Measurements from ENCODE around the gene SERPINA5. TPM values are rescaled to one million over a fixed set of nuclear protein-coding genes. Genes with fewer than 3 reads are reported as not detected.
A peak's percentile ranks its signal among the peaks of the same experiment; 100 is the strongest.

Gene SERPINA5
- total RNA-seq, 1 experiment from 2014 or later = 3.0 TPM

DNA sequence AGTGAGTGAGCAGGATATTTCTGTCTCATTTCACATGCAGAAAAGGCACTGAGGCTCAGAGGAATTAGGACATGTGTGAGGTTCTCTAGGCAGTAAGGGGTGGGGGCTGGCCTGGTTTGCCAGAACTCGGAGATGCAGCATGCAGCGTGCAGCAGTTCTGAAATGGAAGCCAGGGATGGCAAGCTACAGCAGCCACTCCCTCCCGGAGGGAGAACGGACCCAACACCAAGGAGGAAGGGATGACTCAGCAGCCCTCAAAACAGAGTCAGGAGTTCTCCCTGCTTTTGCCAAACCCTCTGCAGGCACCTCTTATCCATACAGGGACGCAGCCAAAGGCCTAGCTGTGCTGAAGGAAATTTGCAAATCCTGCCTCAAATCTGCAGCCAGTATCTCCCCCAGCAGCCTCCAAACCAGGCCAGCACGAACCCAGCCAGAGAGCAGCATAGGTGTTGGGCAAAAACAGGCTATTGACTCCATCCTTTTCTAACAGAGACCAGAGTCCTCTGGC, 20.7 kb downstream of the SERPINA5 start:
- DNase-seq (ENCODE audit: low read depth, low spot score) (peak; percentile 27), ATAC-seq (no peak)
- H4K20me1 ChIP-seq (ENCODE audit: insufficient read depth) = no peaks in the 10 kb centered on the region
- no peak overlapping the region for H3K4me3 ChIP-seq (replicated peaks in 1 of 2; ENCODE audit: low read depth in 1 of 2, low read length in 2 of 2)
- H3K27me3 ChIP-seq (ENCODE audit: insufficient read depth, low read length) = no peaks in the 10 kb centered on the region
- RAD21 ChIA-PET (ENCODE audit: low non-redundant PET in 1 of 2, low total read pairs in 2 of 2, uncharacterized antibody in 2 of 2, unreplicated experiment in 2 of 2) = interaction anchor here in 1 of 2 experiments (1.0 kb wide), 1 partner anchor 168 kb away, joined by 4 read pairs; no protein-coding TSS in a partner anchor
- peaks cover 36 to 55% of the 10 kb centered on the region in 2 experiments for H3K4me1 ChIP-seq (ENCODE audit: control insufficient read depth in 1 of 2, insufficient read depth in 2 of 2, low read length in 2 of 2)
- H3K36me3 ChIP-seq (ENCODE audit: control insufficient read depth in 1 of 2, insufficient read depth in 2 of 2, low read length in 2 of 2) = no peaks in the 10 kb centered on the region
- CTCF ChIA-PET = no interaction called here
- POLR2A ChIA-PET = interaction anchor here (0.7 to 1.9 kb wide), 4 partner anchors 9 to 42 kb away, joined by 3 to 10 read pairs (median 4); partner anchors contain the start of gene SERPINA3
- H3K27ac ChIP-seq (ENCODE audit: low read depth, low read length) = peak overlapping the region; percentile 11
- no TSS peak for BruUV-seq (replicated peaks)
- no peaks in the 10 kb centered on the region for H3K9me3 ChIP-seq (ENCODE audit: control insufficient read depth in 1 of 2, insufficient read depth in 1 of 2, low read depth in 1 of 2, low read length in 2 of 2)
- no peaks in the 10 kb centered on the region for H3K79me2 ChIP-seq (ENCODE audit: insufficient read depth, low read length)
- H2AFZ ChIP-seq (ENCODE audit: low read depth, low read length, poor library complexity, severe bottlenecking) = peak overlapping the region; percentile 28
- H3K4me2 ChIP-seq (ENCODE audit: low read length) = peak overlapping the region; percentile 50
- no peak for TF ChIP-seq CBX3 (IDR thresholded peaks at IDR 0.05; ENCODE audit: low read depth)
- TF ChIP-seq FOSL1 (IDR thresholded peaks at IDR 0.05; ENCODE audit: low read depth) = no peak
- no peak for TF ChIP-seq POLR2A (IDR thresholded peaks at IDR 0.05; ENCODE audit: borderline replicate concordance, extremely low read depth, insufficient read depth, insufficient read length)
- TF ChIP-seq YY1 (IDR thresholded peaks at IDR 0.05; ENCODE audit: extremely low read depth, insufficient replicate concordance, low read depth, low read length) = no peak
- TF ChIP-seq CEBPB (IDR thresholded peaks at IDR 0.05; ENCODE audit: low read depth) = no peak
- TF ChIP-seq, protein P1, sequence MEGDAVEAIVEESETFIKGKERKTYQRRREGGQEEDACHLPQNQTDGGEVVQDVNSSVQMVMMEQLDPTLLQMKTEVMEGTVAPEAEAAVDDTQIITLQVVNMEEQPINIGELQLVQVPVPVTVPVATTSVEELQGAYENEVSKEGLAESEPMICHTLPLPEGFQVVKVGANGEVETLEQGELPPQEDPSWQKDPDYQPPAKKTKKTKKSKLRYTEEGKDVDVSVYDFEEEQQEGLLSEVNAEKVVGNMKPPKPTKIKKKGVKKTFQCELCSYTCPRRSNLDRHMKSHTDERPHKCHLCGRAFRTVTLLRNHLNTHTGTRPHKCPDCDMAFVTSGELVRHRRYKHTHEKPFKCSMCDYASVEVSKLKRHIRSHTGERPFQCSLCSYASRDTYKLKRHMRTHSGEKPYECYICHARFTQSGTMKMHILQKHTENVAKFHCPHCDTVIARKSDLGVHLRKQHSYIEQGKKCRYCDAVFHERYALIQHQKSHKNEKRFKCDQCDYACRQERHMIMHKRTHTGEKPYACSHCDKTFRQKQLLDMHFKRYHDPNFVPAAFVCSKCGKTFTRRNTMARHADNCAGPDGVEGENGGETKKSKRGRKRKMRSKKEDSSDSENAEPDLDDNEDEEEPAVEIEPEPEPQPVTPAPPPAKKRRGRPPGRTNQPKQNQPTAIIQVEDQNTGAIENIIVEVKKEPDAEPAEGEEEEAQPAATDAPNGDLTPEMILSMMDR (IDR thresholded peaks at IDR 0.05 in 2 of 3, conservative IDR thresholded peaks at IDR 0.05 in 1 of 3; ENCODE audit: borderline replicate concordance in 1 of 3, insufficient read depth in 1 of 3, low read depth in 2 of 3, low read length in 2 of 3) = no peak
- TF ChIP-seq SIN3A (IDR thresholded peaks at IDR 0.05; ENCODE audit: low read depth) = no peak
- no peak for TF ChIP-seq SP1 (IDR thresholded peaks at IDR 0.05; ENCODE audit: low read depth)
- no peak for TF ChIP-seq EGR1 (IDR thresholded peaks at IDR 0.05; ENCODE audit: low read depth)
- TF ChIP-seq EZH2phosphoT487 (IDR thresholded peaks at IDR 0.05; ENCODE audit: borderline replicate concordance) = no peak
- no peak for TF ChIP-seq TCF7L2 (IDR thresholded peaks at IDR 0.05; ENCODE audit: borderline replicate concordance, extremely low read depth, insufficient read depth, insufficient read length)
- TF ChIP-seq, protein P2, sequence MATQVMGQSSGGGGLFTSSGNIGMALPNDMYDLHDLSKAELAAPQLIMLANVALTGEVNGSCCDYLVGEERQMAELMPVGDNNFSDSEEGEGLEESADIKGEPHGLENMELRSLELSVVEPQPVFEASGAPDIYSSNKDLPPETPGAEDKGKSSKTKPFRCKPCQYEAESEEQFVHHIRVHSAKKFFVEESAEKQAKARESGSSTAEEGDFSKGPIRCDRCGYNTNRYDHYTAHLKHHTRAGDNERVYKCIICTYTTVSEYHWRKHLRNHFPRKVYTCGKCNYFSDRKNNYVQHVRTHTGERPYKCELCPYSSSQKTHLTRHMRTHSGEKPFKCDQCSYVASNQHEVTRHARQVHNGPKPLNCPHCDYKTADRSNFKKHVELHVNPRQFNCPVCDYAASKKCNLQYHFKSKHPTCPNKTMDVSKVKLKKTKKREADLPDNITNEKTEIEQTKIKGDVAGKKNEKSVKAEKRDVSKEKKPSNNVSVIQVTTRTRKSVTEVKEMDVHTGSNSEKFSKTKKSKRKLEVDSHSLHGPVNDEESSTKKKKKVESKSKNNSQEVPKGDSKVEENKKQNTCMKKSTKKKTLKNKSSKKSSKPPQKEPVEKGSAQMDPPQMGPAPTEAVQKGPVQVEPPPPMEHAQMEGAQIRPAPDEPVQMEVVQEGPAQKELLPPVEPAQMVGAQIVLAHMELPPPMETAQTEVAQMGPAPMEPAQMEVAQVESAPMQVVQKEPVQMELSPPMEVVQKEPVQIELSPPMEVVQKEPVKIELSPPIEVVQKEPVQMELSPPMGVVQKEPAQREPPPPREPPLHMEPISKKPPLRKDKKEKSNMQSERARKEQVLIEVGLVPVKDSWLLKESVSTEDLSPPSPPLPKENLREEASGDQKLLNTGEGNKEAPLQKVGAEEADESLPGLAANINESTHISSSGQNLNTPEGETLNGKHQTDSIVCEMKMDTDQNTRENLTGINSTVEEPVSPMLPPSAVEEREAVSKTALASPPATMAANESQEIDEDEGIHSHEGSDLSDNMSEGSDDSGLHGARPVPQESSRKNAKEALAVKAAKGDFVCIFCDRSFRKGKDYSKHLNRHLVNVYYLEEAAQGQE (IDR thresholded peaks at IDR 0.05; ENCODE audit: low read depth) = no peak
- TF ChIP-seq ELF1 (IDR thresholded peaks at IDR 0.05; ENCODE audit: borderline replicate concordance, low read depth) = no peak
- TF ChIP-seq RAD21 (IDR thresholded peaks at IDR 0.05; ENCODE audit: low read depth) = no peak
- no peak for TF ChIP-seq JUND (IDR thresholded peaks at IDR 0.05)
- no peak for TF ChIP-seq ZFX (IDR thresholded peaks at IDR 0.05)
- no peak for TF ChIP-seq SRF (IDR thresholded peaks at IDR 0.05; ENCODE audit: low read depth)
- TF ChIP-seq ATF3 (IDR thresholded peaks at IDR 0.05) = no peak
- no peak for TF ChIP-seq POLR2AphosphoS5 (IDR thresholded peaks at IDR 0.05; ENCODE audit: low read depth, low read length)
- TF ChIP-seq ZNF274 (IDR thresholded peaks at IDR 0.05; ENCODE audit: low read depth, low read length) = no peak
- H3K9ac ChIP-seq (ENCODE audit: low read length) = peak overlapping the region; percentile 40
- intact Hi-C loops (cut with micrococcal nuclease) = no loop called here
- H3K9me2 ChIP-seq (ENCODE audit: insufficient read depth) = no peaks in the 10 kb centered on the region
